Gastrocnemius medialis (tissue), 4 donors: ENCODE data around the gene CLEC18C.
"Not testable (repeated sequence)": the region's sequence is repeated elsewhere in the genome, so short reads cannot be mapped to it uniquely, and the experiment has no call there.

ENCODE experiments used
- POLR2A ChIP-seq, 2 donors: fragments of 450-650 bp; IDR thresholded peaks; one replicate each; pipeline ENCODE4 v1.6.1; 2017; ENCODE audit warnings: antibody characterized with exemption in 2 of 2, mild to moderate bottlenecking in 2 of 2, moderate library complexity in 2 of 2
- TF ChIP-seq, protein P1 (sequence below), 5 experiments: fragments of 450-650 bp in 3 of 5; fragments of 200-600 bp in 2 of 5; sonication (generic) in 2 of 5; IDR thresholded peaks in 4 of 5; conservative IDR thresholded peaks in 1 of 5; 1 replicate in 4 of 5; 2 replicates in 1 of 5; pipeline ENCODE4 v1.5.1; 2016 to 2019; ENCODE audit warnings: antibody characterized with exemption in 5 of 5, mild to moderate bottlenecking in 3 of 5, moderate library complexity in 3 of 5

DNA sequence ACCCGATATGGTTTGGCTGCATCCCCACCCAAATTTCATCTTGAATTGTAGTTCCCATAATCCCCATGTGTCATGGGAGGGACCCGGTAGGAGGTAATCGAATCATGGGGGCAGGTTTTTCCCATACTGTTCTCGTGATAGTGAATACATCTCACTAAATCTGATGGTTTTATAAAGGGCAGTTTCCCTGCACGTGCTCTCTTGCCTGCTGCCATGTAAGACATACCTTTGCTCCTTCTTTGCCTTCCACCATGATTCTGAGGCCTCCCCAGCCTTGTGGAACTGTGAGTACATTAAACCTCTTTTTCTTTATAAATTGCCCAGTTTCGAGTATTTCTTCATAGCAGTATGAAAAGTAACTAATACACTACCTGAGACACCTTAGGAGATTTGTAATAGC lies 32.8 kb downstream of the CLEC18C start:
- TF ChIP-seq, protein P1, sequence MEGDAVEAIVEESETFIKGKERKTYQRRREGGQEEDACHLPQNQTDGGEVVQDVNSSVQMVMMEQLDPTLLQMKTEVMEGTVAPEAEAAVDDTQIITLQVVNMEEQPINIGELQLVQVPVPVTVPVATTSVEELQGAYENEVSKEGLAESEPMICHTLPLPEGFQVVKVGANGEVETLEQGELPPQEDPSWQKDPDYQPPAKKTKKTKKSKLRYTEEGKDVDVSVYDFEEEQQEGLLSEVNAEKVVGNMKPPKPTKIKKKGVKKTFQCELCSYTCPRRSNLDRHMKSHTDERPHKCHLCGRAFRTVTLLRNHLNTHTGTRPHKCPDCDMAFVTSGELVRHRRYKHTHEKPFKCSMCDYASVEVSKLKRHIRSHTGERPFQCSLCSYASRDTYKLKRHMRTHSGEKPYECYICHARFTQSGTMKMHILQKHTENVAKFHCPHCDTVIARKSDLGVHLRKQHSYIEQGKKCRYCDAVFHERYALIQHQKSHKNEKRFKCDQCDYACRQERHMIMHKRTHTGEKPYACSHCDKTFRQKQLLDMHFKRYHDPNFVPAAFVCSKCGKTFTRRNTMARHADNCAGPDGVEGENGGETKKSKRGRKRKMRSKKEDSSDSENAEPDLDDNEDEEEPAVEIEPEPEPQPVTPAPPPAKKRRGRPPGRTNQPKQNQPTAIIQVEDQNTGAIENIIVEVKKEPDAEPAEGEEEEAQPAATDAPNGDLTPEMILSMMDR (IDR thresholded peaks at IDR 0.05 in 4 of 5, conservative IDR thresholded peaks at IDR 0.05 in 1 of 5): not testable (repeated sequence)
- TF ChIP-seq POLR2A (IDR thresholded peaks at IDR 0.05): not testable (repeated sequence)
